WTC11 (cell line): ENCODE data around the gene HDAC7. TPM values are rescaled to one million over a fixed set of nuclear protein-coding genes. Genes with fewer than 3 reads are reported as not detected.

Source experiments
- ATAC-seq: fragments of 200-7000 bp; cut with Tn5 transposase; 2 replicates; pipeline ENCODE4 v1.10.0; 2021; ENCODE audit warnings: mild to moderate bottlenecking, moderate library complexity
- CTCF ChIA-PET: fragments of 300-600 bp; sonication (Branson Sonifier 250); formaldehyde crosslinking; loops from one replicate; lab custom pipeline; 2021; ENCODE audit warnings: antibody characterized with exemption; lab: Charles Lee
- POLR2A ChIA-PET: fragments of 350-600 bp; sonication (Branson Sonifier 250); formaldehyde crosslinking; loops from one replicate; lab custom pipeline; 2021; ENCODE audit warnings: antibody characterized with exemption; lab: Charles Lee
- DNase-seq: peaks from one replicate; pipeline ENCODE4 v3.0.0; 2021; ENCODE audit warnings: low spot score
- H3K27ac Mint-ChIP-seq: 2 replicates; pipeline ENCODE4 v1.8.0; 2021; ENCODE audit warnings: mixed read lengths
- H3K27me3 Mint-ChIP-seq: 2 replicates; pipeline ENCODE4 v1.8.0; 2021; ENCODE audit warnings: low read depth, mild to moderate bottlenecking, moderate library complexity, mixed read lengths
- H3K36me3 Mint-ChIP-seq: 2 replicates; pipeline ENCODE4 v1.8.0; 2021; ENCODE audit warnings: mixed read lengths
- H3K4me1 Mint-ChIP-seq: 2 replicates; pipeline ENCODE4 v1.8.0; 2022; ENCODE audit warnings: mixed read lengths
- H3K4me3 Mint-ChIP-seq: 2 replicates; pipeline ENCODE4 v1.8.0; 2021; ENCODE audit warnings: mild to moderate bottlenecking, moderate library complexity, mixed read lengths
- H3K9me3 Mint-ChIP-seq: 2 replicates; pipeline ENCODE4 v1.8.0; 2021; ENCODE audit warnings: mixed read lengths
- AR ChIP-seq: fragments of 250-450 bp; sonication (Bioruptor Pico); IDR thresholded peaks from 2 replicates; pipeline ENCODE4 v1.9.0; 2021; ENCODE audit warnings: mild to moderate bottlenecking
- ARID4B ChIP-seq: sonication (generic); formaldehyde crosslinking; IDR thresholded peaks from 2 replicates; pipeline ENCODE4 v1.8.0; 2023; ENCODE audit warnings: missing genetic modification reagents, mild to moderate bottlenecking, borderline replicate concordance
- ATF2 ChIP-seq: sonication (generic); formaldehyde crosslinking; IDR thresholded peaks from 2 replicates; pipeline ENCODE4 v1.8.1; 2022; ENCODE audit warnings: low read depth, missing genetic modification reagents, borderline replicate concordance
- ELF4 ChIP-seq: sonication (generic); formaldehyde crosslinking; IDR thresholded peaks from 2 replicates; pipeline ENCODE4 v1.8.1; 2022; ENCODE audit warnings: low read depth, mild to moderate bottlenecking, moderate library complexity, missing genetic modification reagents
- FOXP4 ChIP-seq: sonication (generic); formaldehyde crosslinking; IDR thresholded peaks from 2 replicates; pipeline ENCODE4 v1.8.0; 2022; ENCODE audit warnings: mild to moderate bottlenecking, missing genetic modification reagents
- GRHL2 ChIP-seq: fragments of 250-450 bp; sonication (Bioruptor Pico); IDR thresholded peaks from 2 replicates; pipeline ENCODE4 v1.8.0; 2022; ENCODE audit warnings: mild to moderate bottlenecking, moderate library complexity; ENCODE audit not compliant: insufficient replicate concordance, severe bottlenecking
- JUN ChIP-seq: sonication (generic); formaldehyde crosslinking; IDR thresholded peaks from 2 replicates; pipeline ENCODE4 v1.8.0; 2023; ENCODE audit warnings: mild to moderate bottlenecking, missing genetic modification reagents
- NR1H2 ChIP-seq: sonication (generic); formaldehyde crosslinking; IDR thresholded peaks from 2 replicates; pipeline ENCODE4 v1.9.0; 2021; ENCODE audit warnings: mild to moderate bottlenecking, moderate library complexity, missing genetic modification reagents
- PRDM15 ChIP-seq: sonication (generic); formaldehyde crosslinking; IDR thresholded peaks from 2 replicates; pipeline ENCODE4 v1.8.0; 2022; ENCODE audit warnings: missing genetic modification reagents
- ZMAT4 ChIP-seq: fragments of 250-450 bp; sonication (Bioruptor Pico); IDR thresholded peaks from 2 replicates; pipeline ENCODE4 v1.9.0; 2021; ENCODE audit warnings: mild to moderate bottlenecking
- ZNF138 ChIP-seq: sonication (generic); formaldehyde crosslinking; conservative IDR thresholded peaks from 2 replicates; pipeline ENCODE4 v1.8.1; 2022; ENCODE audit warnings: mild to moderate bottlenecking, moderate library complexity, missing genetic modification reagents
- ZNF263 ChIP-seq: sonication (generic); formaldehyde crosslinking; IDR thresholded peaks from 2 replicates; pipeline ENCODE4 v1.8.1; 2022; ENCODE audit warnings: low read depth, mild to moderate bottlenecking, moderate library complexity, missing genetic modification reagents
- ZNF532 ChIP-seq: fragments of 250-450 bp; sonication (Bioruptor Pico); IDR thresholded peaks from 2 replicates; pipeline ENCODE4 v1.9.0; 2021; ENCODE audit warnings: mild to moderate bottlenecking, borderline replicate concordance
- total RNA-seq: library from RNA; stranded (reverse); gene quantifications from 3 replicates; pipeline ENCODE4 v1.2.3, GENCODE V29; 2021

The HDAC7 gene
- total RNA-seq, 1 experiment from 2014 or later = 111 TPM

GRCh38 chr12:47736877-47737676 lies 82.6 kb downstream of the HDAC7 start (continued):
- TF ChIP-seq ZNF532 (CRISPR knock-in tag) (no peak), JUN (CRISPR knock-in tag) (no peak), ELF4 (CRISPR knock-in tag) (no peak), PRDM15 (no peak), ZNF138 (CRISPR knock-in tag) (no peak), FOXP4 (CRISPR knock-in tag) (no peak), ARID4B (CRISPR knock-in tag) (no peak)

- CTCF ChIA-PET = interaction anchor here (1.0 to 15.4 kb wide), 6 partner anchors 21 to 106 kb away, joined by 3 to 735 read pairs (median 15); partner anchors contain the start of genes RAPGEF3 and SLC48A1
- ATAC-seq (no peak), DNase-seq (no peak)
- Mint-ChIP-seq H3K36me3 (no peaks in the 10 kb centered on the region), H3K27ac (no peak overlapping the region), H3K9me3 (no peaks in the 10 kb centered on the region), H3K4me3 (no peak overlapping the region), H3K4me1 (peaks cover 26% of the 10 kb centered on the region), H3K27me3 (peaks cover 7% of the 10 kb centered on the region; the same call in 1 of the 2 replicates)
- POLR2A ChIA-PET = no interaction called here
- no peak for TF ChIP-seq NR1H2 (CRISPR knock-in tag)
- no peak for TF ChIP-seq ZNF263 (CRISPR knock-in tag)
- no peak for TF ChIP-seq GRHL2 (CRISPR knock-in tag)
- no peak for TF ChIP-seq AR (CRISPR knock-in tag)
- no peak for TF ChIP-seq ZMAT4 (CRISPR knock-in tag)
- TF ChIP-seq ATF2 (CRISPR knock-in tag) = no peak
Observed at GRCh38 chr12:47736216-47736615, 83.5 kb downstream of the HDAC7 start.
